ENCODE results near the gene RHBG.

RHBG gene

GRCh38 chr1:156394835-156395461 is 25.9 kb downstream of the RHBG start:
- TF ChIP-seq CTCF (IDR thresholded peaks at IDR 0.05; ENCODE audit: control insufficient read depth, extremely low read depth, insufficient read depth) = no peak
- H3K4me3 ChIP-seq (ENCODE audit: low read depth, low read length) = no peak overlapping the region
- no peak for DNase-seq (ENCODE audit: low read depth)

- TF ChIP-seq CTCF (IDR thresholded peaks at IDR 0.05; ENCODE audit: control insufficient read depth, extremely low read depth, insufficient read depth) = no peak
- H3K4me3 ChIP-seq (ENCODE audit: low read depth, low read length) = no peak overlapping the region
- DNase-seq (ENCODE audit: low read depth) = no peak
Observed at GRCh38 chr1:156399355-156400125, 30.5 kb downstream of the RHBG start.

- no peak for DNase-seq (ENCODE audit: low read depth)
- H3K4me3 ChIP-seq (ENCODE audit: low read depth, low read length) = no peak overlapping the region
- TF ChIP-seq CTCF (IDR thresholded peaks at IDR 0.05; ENCODE audit: control insufficient read depth, extremely low read depth, insufficient read depth) = no peak
Observed at GRCh38 chr1:156400191-156400935, 31.4 kb downstream of the RHBG start.

- TF ChIP-seq CTCF (IDR thresholded peaks at IDR 0.05; ENCODE audit: control insufficient read depth, extremely low read depth, insufficient read depth) = no peak
- no peak overlapping the region for H3K4me3 ChIP-seq (ENCODE audit: low read depth, low read length)
- no peak for DNase-seq (ENCODE audit: low read depth)
Observed at GRCh38 chr1:156401041-156401574, 32.1 kb downstream of the RHBG start.

- no peak for DNase-seq (ENCODE audit: low read depth)
- no peak overlapping the region for H3K4me3 ChIP-seq (ENCODE audit: low read depth, low read length)
- no peak for TF ChIP-seq CTCF (IDR thresholded peaks at IDR 0.05; ENCODE audit: control insufficient read depth, extremely low read depth, insufficient read depth)
Observed at GRCh38 chr1:156401681-156402081, 32.7 kb downstream of the RHBG start.

GRCh38 chr1:156402331-156403020 is 33.5 kb downstream of the RHBG start:
- no peak for DNase-seq (ENCODE audit: low read depth)
- H3K4me3 ChIP-seq (ENCODE audit: low read depth, low read length) = no peak overlapping the region
- TF ChIP-seq CTCF (IDR thresholded peaks at IDR 0.05; ENCODE audit: control insufficient read depth, extremely low read depth, insufficient read depth) = no peak

Measured in LNCaP clone FGC (cell line).